ENCODE results near the gene NRF1.

DNA sequence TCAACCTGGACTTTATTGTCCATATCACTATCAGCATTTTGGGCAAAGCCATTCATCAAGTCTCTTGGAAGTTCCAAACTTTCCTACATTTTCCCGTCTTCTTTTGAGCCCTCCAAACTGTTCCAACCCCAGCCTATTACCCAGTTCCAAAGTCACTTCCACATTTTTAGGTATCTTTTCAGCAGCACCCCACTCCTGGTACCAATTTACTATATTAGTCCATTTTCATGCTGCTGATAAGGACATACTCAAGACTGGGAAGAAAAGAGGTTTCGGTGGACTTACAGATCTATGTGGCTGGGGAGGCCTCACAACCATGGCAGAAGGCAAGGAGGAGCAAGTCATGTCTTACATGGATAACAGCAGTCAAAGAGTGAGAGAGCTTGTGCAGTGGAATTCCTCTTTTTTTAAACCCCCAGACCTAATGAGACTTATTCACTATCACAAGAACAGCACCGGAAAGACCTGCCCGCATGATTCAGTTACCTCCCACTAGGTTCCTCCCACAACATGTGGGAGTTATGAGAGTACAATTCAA lies 50.2 kb downstream of the NRF1 start:
- TF ChIP-seq EZH2 (IDR thresholded peaks at IDR 0.05) (no peak), POLR2AphosphoS5 (IDR thresholded peaks at IDR 0.05; ENCODE audit: borderline replicate concordance, low read depth, low read length) (no peak)

Measured in SK-N-MC (cell line).